Fibroblast of skin of left biceps (primary cell): ENCODE data around the gene GSTO2.
"Not testable (repeated sequence)": the region's sequence is repeated elsewhere in the genome, so short reads cannot be mapped to it uniquely, and the experiment has no call there.

Experiments
- DNase-seq, 2 experiments: peaks; one replicate each; pipeline ENCODE4 v3.0.0-alpha.2; 2013; ENCODE audit warnings: low read depth in 2 of 2

The GSTO2 gene

DNA sequence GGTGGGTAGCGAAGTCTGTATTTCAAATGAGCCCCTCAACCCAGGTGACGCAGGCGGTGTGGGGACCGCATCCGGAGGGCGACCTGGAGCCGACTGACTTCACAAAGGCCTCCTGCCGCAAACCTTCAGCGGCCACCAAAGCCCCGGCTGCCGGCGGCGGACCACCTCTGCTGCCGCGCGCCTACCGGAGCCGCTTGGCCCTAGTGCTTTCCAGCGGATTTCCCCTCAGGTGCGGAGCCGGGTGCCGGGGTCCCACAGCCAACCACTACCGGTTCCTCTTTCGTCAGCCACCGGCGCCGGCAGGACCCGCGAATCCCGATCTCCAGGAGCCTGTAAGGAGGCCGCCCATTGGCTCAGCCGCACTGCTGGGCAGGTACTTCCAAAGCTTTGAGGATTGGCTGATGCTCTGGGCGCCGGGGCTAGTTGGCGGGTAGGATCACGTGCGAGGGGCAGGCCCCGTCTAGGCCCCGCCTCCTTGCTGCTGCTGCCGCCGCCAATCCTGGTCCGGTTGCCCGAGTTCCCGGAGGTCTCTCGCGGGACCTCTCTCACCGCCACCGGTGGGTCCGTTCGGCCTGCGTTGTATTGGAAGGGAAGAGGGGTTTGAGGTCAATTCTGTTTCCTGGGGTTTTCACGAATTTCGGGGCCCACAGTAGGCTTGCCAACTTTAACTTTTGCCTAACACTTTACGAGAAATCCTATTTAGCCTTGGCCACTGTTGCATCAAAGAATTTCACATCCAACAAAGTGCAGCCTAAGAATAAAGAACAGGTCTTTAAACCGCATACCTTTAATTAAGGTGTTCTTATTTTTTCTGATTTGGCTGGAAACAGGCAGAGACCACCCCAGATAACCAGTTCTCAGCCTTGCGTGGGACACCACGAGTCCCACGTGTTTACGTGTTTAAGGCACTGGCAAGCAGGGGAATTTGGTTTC lies at the start of gene GSTO2:
Gene GSTO2 (plus strand): TSS at position 472 of the 933 bp plus-strand sequence. CDS start 5,732 bp downstream, outside the sequence.
- peak; percentile 95 to 96 for DNase-seq

DNA sequence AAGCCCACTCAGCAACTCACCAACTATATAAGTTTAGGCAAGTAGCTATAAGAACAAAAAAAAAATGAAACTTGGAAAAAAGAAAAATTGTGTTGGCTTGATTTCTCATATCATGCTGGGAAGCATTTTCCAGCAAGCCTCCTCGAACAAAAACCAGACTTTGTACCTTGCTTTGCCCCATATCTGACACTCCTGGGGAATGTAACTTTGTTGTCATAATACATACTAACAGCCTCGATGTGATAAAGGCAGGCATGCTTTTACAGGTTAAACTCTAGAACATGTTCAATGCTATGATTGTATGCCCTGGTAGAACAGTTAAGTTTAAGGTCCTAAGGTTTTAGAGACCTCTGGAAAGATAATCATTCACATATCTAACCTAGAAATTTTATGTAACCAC lies 48.5 kb upstream of the GSTO2 start:
- no peak for DNase-seq

DNA sequence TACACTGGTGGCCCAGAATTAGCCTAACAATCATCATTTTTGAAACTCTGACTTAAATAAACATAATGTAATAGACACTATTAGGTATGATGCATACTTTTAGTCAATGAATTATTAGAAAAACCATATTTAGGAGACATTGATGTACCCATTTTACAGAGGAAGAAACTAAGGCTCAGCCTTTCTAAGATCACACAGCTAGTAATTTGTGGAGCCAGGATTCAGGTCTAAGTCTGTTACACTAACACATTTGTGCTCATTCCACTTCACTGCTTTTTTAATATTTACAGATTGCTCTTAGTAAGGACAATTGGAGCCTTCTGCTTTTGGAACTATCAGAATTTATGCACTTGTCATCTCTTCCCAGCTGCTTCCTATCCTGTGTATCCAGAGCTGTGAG lies 45.7 kb upstream of the GSTO2 start:
- DNase-seq: no peak

DNA sequence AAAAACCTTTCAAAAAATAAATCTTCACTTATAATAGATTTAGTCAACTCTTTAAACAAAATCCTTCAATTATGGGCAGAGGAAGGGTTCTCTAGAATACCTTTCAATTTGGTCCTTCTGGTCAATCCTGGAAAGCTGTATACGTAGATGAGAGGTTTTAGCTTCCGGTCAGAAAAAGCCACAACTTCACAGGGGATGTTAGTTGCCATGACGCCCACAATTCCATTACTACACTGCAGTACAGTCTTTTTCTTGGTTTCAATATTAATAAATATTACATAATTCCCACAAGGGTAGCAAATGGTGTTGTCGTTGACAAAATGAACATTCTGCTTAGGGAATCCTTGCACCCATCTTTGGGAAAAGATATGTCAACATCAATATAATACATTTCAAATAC lies 38.5 kb upstream of the GSTO2 start:
- DNase-seq: no peak

DNA sequence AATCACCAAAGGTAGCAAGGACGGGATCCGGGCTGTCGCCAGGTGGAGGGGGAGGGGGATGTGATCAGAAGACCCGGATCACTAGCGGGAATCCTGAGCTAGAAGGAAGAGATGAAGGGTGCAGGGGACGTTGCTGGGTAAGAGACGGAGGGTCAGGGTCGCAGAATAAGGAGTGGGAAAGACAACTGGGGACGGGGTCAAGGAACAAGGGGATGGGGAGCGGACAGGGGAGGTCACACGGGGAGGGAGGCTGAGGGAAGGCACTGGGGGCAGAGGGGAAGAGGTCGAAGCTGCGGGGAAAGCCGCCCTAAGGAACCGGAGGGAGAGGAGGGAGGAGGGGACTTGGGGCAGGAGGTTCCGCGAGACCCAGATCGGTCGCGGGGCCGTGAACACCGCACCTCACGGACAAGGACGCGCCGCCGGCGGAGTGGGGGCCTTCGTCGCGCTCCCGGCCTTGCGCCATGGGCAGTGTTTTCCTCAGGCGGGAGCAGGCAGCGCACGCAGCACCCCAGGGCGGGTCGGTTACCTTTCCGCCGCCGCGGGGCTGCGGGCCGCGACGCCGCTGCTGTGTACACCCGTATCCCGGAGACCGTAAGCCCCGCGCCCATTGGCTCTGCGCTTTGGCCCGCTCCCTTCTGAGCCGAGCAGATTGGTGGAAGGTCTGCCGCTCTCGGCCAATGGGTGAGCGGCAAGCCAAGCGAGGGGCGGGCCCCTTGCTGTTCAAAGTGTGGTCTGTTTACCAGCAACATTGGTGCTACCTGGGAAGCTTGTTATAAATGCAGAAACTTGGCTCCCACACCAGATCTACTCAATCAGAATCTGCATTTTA lies 37.0 kb upstream of the GSTO2 start, which contains the start of gene CFAP43:
Gene CFAP43 (minus strand): TSS at position 581 of the 829 bp plus-strand sequence. CDS start 118 bp downstream, at position 463.
- DNase-seq: peak; percentile 80 to 84

DNA sequence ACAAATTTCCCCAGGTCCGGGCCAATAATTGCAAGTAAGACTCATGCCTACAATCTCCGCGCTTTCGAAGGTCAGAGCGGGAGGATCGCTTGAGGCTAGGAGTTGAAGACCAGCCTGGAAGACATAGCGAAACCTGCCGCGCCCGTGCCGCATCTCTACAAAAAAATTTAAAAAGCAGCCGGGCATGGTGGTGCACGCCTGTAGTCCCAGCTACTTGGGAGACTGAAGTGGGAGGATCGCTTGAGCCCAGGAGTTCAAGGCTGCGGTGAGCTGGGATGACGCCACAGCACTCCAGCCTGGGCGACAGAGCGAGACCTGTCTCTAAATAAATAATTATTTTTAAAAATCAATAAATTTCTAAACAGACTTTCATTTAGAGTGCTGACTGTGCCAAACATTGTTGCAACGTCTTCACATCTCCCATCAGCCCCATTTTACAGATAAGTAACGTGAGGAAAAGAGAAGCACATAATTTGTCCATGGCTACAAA lies 36.3 kb upstream of the GSTO2 start:
- DNase-seq: no peak

DNA sequence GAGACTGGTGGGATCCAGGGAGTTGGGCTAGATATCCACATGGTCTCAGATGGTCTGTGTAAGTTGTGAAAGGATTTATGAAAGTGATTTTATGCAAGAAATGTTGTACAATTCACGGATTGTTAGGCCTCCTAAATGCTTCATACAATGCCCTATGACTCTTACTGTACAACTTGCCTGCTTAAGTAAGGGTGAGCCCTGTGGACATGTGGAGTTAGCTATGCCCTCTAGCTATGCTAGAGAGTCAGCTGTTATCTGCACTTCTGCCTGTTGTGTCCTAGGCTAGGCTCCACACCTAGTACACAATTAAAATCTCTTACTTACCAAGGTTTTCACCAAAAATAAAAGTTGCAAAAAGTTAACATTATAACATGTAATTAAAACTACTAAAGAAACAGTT lies 35.2 kb upstream of the GSTO2 start:
- DNase-seq: no peak

DNA sequence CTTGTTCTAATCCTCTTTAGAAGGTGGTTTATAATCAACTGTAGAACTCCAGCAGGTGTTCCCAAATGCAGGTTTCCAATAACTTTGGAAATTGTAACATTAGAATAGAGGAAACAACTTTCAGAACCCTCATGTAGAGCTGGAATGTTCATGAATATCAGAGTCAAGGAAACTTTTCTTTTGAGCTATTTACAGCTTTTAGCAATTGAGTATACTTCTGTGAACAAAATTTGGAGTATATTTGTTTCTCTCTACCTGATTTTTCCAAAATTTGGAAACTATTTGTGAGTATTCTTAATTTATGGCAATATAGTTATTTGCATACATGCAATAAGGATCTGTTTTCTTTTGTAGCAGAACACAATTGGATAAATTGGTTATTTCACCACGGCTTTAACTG lies 34.0 kb upstream of the GSTO2 start:
- DNase-seq: no peak

DNA sequence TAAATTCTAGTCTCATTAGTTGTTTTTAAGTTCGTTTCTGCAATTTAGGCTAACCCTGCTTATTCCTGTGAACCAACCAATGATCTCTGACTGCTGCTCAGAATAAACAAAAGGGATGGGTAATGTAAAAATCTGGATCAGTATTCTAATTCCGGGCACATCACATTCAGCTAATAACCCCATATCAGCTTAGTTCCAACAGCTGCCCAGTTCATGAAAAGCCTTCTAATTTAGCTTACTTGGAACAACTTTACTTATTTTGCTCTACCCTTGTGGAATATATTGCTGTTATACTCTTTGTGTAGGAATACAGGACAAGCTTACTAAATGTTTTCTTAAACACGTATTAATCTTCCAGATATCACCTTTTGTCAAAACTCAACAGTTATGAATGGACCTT lies 33.2 kb upstream of the GSTO2 start:
- DNase-seq: no peak

DNA sequence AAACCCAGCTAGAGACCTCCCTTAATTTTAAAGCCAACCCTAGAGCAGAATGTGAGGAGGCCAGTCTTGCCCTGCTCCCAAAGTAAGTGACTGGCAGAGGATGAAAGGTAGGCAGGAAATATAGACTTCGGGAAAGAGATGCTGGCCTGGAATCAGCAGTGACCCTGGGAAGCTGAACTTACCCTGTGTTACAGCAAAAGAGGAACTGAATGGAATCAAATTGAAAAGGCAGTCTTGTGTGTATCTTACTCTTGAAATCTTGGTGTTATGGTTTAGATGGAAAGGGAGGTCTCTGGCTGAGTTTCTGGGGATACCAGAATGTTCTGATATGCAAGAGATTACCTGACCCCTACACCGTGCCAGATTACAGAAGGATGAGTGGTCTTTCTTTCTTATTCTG lies 28.9 kb upstream of the GSTO2 start:
- no peak for DNase-seq

DNA sequence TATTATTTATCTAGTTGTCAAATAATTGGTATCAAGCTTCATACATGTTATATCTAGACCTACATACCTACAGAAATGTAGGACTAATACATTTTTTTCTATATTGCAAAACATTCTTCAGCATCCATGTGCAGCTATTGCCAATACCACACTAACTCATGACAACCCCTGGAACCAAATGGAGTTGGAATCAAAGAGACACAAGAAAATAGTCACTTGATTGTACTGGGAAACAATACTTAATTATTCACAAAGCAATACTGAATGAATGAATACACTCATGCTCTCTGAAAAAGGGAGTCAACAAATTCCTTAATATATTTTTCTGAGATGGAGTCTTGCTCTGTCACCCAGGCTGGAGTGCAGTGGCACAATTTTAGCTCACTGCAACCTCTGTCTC lies 26.4 kb upstream of the GSTO2 start:
- DNase-seq: no peak

DNA sequence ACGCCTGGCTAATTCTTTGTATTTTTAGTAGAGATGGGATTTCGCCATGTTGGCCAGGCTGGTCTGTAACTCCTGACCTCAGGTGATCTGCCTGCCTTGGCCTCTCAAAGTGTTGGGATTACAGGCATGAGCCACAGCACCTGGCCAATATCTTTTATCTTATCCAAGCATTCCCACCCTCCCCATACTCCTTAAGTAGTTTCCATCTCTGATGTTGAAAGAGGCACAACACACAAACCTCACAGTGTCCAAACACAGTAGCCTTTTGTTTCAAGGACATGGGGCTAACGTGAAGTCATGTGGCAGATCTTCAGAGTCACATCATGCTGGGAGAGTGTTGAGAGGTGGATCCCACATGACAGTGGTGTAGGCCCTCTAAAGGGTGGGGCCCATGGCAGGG lies 26.0 kb upstream of the GSTO2 start:
- not testable (repeated sequence) for DNase-seq

DNA sequence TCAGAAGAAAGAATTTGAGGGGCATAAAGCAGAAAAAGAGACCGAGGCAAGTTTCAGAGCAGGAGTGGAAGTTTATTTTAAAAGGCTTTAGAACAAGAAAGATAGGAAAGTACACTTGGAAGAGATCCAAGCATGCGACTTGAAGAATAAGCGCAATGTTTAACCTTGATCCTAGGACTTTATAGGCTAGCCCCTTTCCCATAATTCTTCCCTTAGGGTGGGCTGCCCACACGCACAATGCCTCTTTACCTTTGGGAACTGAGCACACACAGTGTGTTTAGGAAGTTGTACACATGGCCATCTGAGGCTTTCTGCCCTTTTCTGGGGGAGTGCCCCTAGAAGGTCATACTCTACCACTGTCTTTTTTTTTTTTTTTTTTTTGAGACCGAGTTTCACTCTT lies 25.5 kb upstream of the GSTO2 start:
- DNase-seq: no peak

DNA sequence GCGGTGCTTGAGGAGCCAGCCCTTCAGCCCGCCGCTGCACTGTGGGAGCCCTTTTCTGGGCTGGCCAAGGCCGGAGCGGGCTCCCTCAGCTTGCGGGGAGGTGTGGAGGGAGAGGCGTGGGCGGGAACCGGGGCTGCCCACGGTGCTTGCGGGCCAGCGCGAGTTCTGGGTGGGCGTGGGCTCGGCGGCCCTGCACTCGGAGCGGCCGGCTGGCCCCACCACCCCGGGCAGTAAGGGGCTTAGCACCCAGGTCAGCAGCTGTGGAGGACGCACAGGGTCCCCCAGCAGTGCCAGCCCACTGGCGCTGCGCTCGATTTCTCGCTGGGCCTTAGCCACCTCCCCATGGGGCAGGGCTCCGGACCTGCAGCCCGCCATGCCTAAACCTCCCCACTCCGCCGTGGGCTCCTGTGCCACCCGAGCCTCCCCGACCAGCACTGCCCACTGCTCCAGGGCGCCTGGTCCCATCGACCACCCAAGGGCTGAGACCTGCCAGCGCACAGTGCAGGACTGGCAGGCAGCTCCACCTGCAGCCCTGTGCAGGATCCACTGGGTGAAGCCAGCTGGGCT lies 23.8 kb upstream of the GSTO2 start:
- DNase-seq: no peak

DNA sequence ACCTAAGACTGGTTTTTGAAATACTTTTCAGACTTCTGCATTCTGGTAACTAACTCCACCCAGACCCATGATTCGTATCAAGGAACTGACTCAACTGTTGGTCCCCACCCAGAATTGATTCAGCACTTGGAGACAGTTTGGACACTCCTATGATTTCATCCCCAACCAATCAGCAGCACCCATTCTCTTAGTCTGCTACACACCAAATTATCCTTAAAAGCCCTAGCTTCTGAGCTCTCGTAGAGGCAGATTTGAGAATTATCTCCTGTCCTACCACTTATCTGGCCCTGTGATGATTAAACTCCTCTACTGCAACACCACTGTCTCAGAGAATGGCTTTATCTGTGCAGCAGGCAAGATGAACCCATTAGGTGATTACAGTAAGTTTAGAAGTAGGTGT lies 22.0 kb upstream of the GSTO2 start:
- DNase-seq: no peak

DNA sequence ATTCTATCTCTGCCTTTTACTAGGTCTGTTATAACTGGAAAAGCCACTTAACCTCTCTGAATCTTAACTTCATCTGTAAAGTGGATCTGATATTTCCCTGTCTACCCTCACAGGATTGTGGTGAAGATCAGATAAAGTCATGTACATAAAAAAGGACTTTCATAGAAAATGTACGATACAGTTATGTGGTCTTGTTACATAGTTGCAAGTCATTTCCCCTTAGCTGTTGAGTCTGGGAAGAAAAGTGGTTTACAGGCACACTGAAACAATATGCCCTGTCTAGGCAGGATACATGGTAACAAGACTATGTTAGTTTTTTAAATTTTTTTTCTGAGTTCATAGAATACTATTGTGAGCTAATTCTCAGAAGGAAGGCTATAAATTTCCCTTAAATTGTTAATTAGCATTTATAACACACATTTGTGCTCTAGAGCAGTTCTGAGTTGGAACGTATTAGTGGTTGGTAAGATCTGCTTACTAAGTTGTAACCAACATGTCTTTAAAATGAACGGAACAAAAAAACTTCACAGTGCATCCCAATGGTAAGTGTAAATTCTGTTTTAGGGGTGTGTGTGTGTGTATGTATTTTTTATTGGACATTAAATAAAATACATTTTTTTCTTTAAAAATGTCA lies 21.4 kb upstream of the GSTO2 start:
- DNase-seq: no peak

DNA sequence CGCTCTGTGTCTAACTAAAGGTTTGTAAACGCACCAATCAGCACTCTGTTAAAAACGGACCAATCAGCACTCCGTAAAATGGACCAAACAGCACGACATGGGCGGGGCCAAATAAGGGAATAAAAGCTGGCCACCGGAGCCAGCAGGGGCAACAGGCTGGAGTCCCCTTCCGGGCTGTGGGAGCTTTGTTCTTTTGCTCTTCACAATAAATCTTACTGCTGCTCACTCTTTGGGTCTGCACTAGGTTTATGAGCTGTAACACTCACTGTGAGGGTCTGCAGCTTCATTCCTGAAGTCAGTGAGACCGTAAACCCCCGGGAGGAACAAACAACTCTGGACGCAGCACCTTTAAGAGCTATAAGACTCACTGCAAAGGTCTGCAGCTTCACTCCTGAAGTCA lies 20.1 kb upstream of the GSTO2 start:
- DNase-seq: not testable (repeated sequence)

DNA sequence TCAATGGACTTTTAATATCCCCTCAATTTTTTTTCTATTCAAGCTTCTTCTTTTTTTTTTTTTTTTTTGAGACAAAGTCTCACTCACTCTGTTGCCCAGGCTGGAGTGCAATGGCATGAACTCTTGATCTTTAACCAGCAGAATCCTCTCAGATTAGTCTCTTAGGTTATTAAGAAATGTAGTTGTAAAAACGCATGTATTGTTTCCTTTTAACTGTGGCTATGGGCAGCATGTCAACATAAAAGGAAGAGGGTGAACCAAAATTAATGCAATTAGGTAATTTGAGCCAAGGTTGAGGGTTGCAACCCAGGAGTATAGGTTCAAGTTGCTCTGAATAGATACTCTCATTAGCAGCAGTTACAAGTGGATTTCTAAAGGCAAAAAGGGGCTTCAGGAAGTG lies 18.6 kb upstream of the GSTO2 start:
- DNase-seq: no peak

DNA sequence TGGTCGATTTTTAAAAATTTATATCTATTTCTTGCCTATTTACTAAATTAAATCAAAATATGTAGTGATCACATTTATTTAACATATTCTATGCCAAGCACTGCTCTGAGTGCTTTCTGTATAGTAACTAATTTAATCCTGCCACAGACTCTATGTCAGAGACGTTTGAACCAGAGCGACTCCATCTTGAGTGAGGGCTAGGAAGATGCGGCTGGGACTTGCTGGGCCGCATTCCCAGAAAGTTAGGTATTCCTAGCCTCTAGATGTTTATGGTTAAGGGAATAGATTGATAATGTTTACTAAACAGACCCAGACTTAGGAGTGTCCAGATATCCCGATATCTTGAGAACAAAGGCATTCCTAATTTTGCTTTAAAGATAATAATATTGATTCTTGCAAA lies 17.5 kb upstream of the GSTO2 start:
- DNase-seq: no peak

DNA sequence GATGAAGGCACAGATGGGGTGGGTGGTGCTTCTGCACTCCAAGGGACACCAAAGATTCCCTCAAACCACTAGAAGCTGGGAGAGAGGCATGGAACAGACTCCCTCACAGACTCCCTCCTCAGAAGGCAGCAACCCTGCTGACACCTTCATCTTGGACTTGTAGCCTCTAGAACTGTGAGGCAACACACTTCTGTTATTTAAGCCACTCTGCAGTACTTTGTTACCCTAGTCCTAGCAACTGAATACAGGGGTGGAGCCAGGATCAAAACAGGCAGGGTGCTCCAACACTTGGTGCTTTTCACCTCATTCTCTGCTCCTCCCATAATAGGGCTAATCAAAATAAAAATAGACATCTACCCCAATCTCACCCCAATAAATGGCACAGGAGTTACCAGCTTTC lies 16.6 kb upstream of the GSTO2 start:
- no peak for DNase-seq

DNA sequence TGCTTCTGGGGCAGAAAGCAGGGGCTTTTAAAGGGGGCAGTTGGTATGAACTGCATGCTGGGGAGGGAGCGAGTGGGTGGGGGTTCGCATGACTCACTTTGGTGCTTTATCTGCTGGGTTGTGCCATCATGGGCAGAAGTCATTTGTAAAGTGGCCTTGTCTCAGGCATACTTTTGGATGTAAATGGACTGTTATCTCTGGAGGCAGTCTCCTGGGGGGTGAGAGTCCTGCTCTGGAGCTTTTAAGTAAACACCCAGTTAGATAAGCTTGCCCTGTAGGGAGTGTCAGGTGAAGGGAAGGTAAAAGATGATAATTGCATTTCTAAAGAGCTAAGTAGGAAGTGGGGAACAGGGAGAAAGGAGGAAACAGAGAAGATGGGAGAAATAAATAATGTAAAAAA lies 15.9 kb upstream of the GSTO2 start:
- no peak for DNase-seq
